ENCODE data around the gene VSTM1.

DNA sequence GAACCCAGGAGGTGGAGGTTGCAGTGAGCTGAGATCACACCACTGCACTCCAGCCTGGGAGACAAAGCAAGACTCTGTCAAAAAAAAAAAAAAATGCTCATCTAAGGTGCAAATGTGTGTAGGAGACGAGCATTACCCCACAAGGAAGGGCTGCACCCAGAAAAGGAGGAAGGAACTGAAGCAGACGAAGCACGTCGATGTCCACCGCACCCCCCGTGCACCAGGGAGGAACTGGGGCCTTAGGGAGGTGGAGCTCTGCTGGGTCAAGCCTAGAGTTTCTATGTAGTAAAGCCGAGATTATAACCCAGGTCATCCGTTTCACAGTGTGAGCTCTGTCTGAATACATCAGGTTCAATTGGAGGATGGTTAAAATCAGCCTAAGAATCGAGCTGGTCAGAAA lies 1.1 kb downstream of the VSTM1 start:
- TF ChIP-seq, protein P1, sequence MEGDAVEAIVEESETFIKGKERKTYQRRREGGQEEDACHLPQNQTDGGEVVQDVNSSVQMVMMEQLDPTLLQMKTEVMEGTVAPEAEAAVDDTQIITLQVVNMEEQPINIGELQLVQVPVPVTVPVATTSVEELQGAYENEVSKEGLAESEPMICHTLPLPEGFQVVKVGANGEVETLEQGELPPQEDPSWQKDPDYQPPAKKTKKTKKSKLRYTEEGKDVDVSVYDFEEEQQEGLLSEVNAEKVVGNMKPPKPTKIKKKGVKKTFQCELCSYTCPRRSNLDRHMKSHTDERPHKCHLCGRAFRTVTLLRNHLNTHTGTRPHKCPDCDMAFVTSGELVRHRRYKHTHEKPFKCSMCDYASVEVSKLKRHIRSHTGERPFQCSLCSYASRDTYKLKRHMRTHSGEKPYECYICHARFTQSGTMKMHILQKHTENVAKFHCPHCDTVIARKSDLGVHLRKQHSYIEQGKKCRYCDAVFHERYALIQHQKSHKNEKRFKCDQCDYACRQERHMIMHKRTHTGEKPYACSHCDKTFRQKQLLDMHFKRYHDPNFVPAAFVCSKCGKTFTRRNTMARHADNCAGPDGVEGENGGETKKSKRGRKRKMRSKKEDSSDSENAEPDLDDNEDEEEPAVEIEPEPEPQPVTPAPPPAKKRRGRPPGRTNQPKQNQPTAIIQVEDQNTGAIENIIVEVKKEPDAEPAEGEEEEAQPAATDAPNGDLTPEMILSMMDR (IDR thresholded peaks at IDR 0.05): no peak
- TF ChIP-seq POLR2AphosphoS5 (IDR thresholded peaks at IDR 0.05): no peak
- no peak for TF ChIP-seq POLR2A (IDR thresholded peaks at IDR 0.05)

Measured in breast epithelium (tissue), 3 donors.